Panc1 (cell line): ENCODE measurements around the gene CXorf58. TPM values are rescaled to one million over a fixed set of nuclear protein-coding genes. Genes with fewer than 3 reads are reported as not detected.

Experiments
- ATAC-seq: fragments of 200-7000 bp; cut with Tn5 transposase; 2 replicates; pipeline ENCODE4 v1.9.1; 2020; ENCODE audit warnings: mild to moderate bottlenecking, moderate library complexity
- BruUV-seq: library from RNA; stranded (reverse); fragments of 400-500 nt; replicated peaks from 2 replicates; lab custom pipeline; 2021; lab: Mats Ljungman, UMichigan
- CTCF ChIA-PET: fragments of 300-600 bp; sonication (Branson Sonifier 250); formaldehyde crosslinking; loops from one replicate; lab custom pipeline; 2022; ENCODE audit warnings: antibody characterized with exemption; lab: Charles Lee
- POLR2A ChIA-PET: fragments of 300-600 bp; sonication (Branson Sonifier 250); formaldehyde crosslinking; loops from one replicate; lab custom pipeline; 2022; ENCODE audit warnings: antibody characterized with exemption; lab: Charles Lee
- DNase-seq: peaks from one replicate; pipeline ENCODE4 v3.0.0-alpha.2; 2010; ENCODE audit warnings: low read depth, low spot score
- H3K27ac ChIP-seq: 2 replicates; pipeline ENCODE4 v1.5.1; 2011; ENCODE audit warnings: mild to moderate bottlenecking, low read length, inconsistent platforms
- H3K27me3 ChIP-seq: fragments of 200-500 bp; sonication (Bioruptor generic); 2 replicates; pipeline ENCODE4 v1.6.0; 2014; ENCODE audit warnings: low read length, inconsistent platforms; ENCODE audit not compliant: control insufficient read depth, insufficient read depth
- H3K36me3 ChIP-seq: fragments of 200-500 bp; sonication (Bioruptor generic); 2 replicates; pipeline ENCODE4 v1.5.1; 2014; ENCODE audit warnings: inconsistent platforms, mild to moderate bottlenecking, low read length, moderate library complexity; ENCODE audit not compliant: control insufficient read depth, insufficient read depth
- H3K4me1 ChIP-seq: 2 replicates; pipeline ENCODE4 v1.5.1; 2011; ENCODE audit warnings: inconsistent platforms, mild to moderate bottlenecking, low read length, moderate library complexity; ENCODE audit not compliant: control insufficient read depth, insufficient read depth
- H3K4me3 ChIP-seq, 2 experiments: 2 replicates each; pipeline ENCODE4 v1.5.1; 2011 to 2012; ENCODE audit warnings: low read depth in 2 of 2, low read length in 2 of 2, mild to moderate bottlenecking in 2 of 2, inconsistent platforms in 1 of 2, moderate library complexity in 1 of 2
- H3K9me3 ChIP-seq: fragments of 200-500 bp; sonication (Bioruptor generic); 2 replicates; pipeline ENCODE4 v1.5.1; 2014; ENCODE audit warnings: low read depth, mild to moderate bottlenecking, inconsistent platforms, low read length, moderate library complexity; ENCODE audit not compliant: control insufficient read depth, insufficient read depth
- CTCF ChIP-seq: fragments of 450-650 bp; IDR thresholded peaks from 2 replicates; pipeline ENCODE4 v1.5.1; 2017; ENCODE audit warnings: mild to moderate bottlenecking
- POLR2AphosphoS5 ChIP-seq: IDR thresholded peaks from 2 replicates; pipeline ENCODE4 v1.6.1; 2012; ENCODE audit warnings: mild to moderate bottlenecking, low read depth, low read length, moderate library complexity
- REST ChIP-seq, 2 experiments: IDR thresholded peaks; 2 replicates each; pipeline ENCODE4 v1.6.1; 2011 to 2012; ENCODE audit warnings: low read depth in 2 of 2, control low read depth in 1 of 2, low read length in 1 of 2, mild to moderate bottlenecking in 1 of 2, moderate library complexity in 1 of 2; ENCODE audit not compliant: insufficient read depth in 1 of 2
- SIN3A ChIP-seq: IDR thresholded peaks from 2 replicates; pipeline ENCODE4 v1.6.1; 2012; ENCODE audit warnings: low read depth, mild to moderate bottlenecking, low read length, moderate library complexity, borderline replicate concordance; ENCODE audit not compliant: insufficient read depth
- TCF7L2 ChIP-seq: IDR thresholded peaks from 2 replicates; pipeline ENCODE4 v1.6.1; 2011; ENCODE audit warnings: mild to moderate bottlenecking, low read depth, low read length, inconsistent platforms
- in situ Hi-C: cut with HindIII; loops from 2 replicates; pipeline ENCODE4 v1.10.0; 2016; ENCODE audit warnings: low sequenced_read_pairs, low pct_unique_long_range_greater_than_20kb
- intact Hi-C: fragments of 100-400 bp; cut with micrococcal nuclease; formaldehyde crosslinking; loops from one replicate; pipeline ENCODE4 v1.10.0; 2022; ENCODE audit not compliant: unreplicated experiment
- total RNA-seq: library from RNA; stranded (reverse); gene quantifications from one replicate; pipeline ENCODE4 v1.2.1, GENCODE V29; 2021; ENCODE audit not compliant: unreplicated experiment

The CXorf58 gene
- total RNA-seq, 1 experiment from 2014 or later, result 0.41 TPM

DNA sequence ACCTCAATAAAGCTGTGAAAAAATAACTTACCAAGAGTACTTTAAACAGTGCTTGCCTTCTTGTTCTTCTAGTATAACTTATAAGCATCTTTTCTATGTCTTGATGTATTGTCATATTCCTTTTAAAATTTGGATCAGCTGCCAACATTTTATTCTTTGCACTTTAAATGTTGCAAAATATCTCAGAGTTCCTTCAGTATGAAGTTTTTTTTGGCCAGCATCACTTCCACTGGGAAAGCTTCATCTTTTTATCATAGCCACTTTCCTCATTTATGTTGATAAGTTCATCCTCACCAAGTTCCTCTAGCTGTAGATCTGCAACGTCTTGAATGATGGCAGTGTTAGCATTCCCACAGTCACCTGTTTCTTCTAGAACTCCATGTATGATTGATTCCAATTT lies 24.2 kb downstream of the CXorf58 start:
- ChIA-PET POLR2A (no interaction called here), CTCF (no interaction called here)
- BruUV-seq, result no TSS peak
- intact Hi-C loops, result no loop called here
- no peak for TF ChIP-seq TCF7L2
- TF ChIP-seq REST (IDR thresholded peaks at IDR 0.05; ENCODE audit: insufficient read depth in 1 of 2, low read depth in 2 of 2, low read length in 1 of 2), result no peak
- TF ChIP-seq SIN3A, result no peak
- no peak for TF ChIP-seq CTCF
- TF ChIP-seq POLR2AphosphoS5, result no peak
- DNase-seq, result no peak
- H3K27me3 ChIP-seq, result no peaks in the 10 kb centered on the region
- H3K9me3 ChIP-seq, result no peaks in the 10 kb centered on the region
- no peaks in the 10 kb centered on the region for H3K36me3 ChIP-seq
- no peaks in the 10 kb centered on the region for H3K4me1 ChIP-seq
- in situ Hi-C loops, result no loop called here
- H3K27ac ChIP-seq, result no peak overlapping the region
- H3K4me3 ChIP-seq, result no peak overlapping the region
- no peak for ATAC-seq

DNA sequence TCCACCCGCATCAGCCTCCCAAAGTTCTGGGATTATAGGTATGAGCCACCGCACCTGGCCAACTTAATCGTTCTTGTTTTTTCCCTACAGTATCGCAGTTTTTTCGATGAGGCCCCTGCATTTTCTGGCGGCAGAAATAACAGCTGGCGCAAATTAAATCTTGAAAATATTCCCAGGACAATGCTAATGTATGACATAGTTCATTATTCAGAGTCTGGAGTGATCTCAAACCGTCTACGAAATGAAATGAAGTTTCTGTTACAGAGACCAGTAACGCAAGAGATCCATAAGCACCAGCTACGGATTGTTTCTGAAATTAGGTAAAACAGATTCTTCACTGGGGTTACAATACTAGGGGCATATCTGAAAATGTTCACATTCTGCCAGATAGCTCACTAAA lies 27.3 kb downstream of the CXorf58 start:
- Histone ChIP-seq H3K9me3 (no peaks in the 10 kb centered on the region), H3K27ac (no peak overlapping the region), H3K36me3 (no peaks in the 10 kb centered on the region), H3K27me3 (no peaks in the 10 kb centered on the region), H3K4me3 (no peak overlapping the region), H3K4me1 (no peaks in the 10 kb centered on the region)
- intact Hi-C loops (no loop called here), in situ Hi-C loops (no loop called here)
- BruUV-seq, result no TSS peak
- TF ChIP-seq CTCF, result no peak
- no peak for TF ChIP-seq POLR2AphosphoS5
- TF ChIP-seq SIN3A, result no peak
- no peak for TF ChIP-seq TCF7L2
- no peak for TF ChIP-seq REST (IDR thresholded peaks at IDR 0.05; ENCODE audit: insufficient read depth in 1 of 2, low read depth in 2 of 2, low read length in 1 of 2)
- POLR2A ChIA-PET, result no interaction called here
- no peak for ATAC-seq
- CTCF ChIA-PET, result no interaction called here
- DNase-seq, result no peak
